Fibroblast of peridontal ligament (primary cell): Measurements from ENCODE around the gene RGS3.

Experiments used
- DNase-seq: peaks from one replicate; pipeline ENCODE4 v3.0.0-alpha.2; 2010; ENCODE audit errors: extremely low read depth

Gene RGS3

DNA sequence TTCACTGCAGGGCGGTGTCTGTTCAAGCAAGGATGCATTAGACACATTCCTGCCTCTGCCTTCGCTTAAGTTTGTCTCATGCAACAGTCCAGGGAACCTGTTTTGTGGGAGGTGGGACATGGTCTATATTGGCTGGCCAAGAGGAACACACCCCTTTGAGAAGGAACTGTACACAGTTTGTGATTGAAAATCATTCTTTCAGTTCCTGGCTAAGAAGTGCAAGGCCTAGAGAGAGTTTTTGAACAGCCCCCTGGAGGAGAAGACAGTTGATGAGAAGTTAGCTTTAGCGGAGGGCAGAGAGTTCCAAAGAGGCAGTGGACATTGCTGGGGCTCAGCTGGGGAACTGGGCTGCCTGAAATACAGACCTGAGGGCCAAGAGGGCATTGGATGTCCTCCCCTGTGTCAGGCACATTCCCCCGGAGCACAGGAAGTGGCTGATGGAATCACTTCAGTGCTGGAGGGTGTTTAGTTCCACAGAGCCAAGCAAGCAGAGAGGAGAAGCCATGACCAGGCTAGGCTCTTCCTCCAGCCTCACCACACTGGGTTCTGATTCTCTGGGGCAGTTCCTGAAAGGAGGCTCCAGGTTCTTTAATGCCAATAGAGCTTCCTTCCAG, 66.6 kb downstream of the RGS3 start:
- no peak for DNase-seq

DNA sequence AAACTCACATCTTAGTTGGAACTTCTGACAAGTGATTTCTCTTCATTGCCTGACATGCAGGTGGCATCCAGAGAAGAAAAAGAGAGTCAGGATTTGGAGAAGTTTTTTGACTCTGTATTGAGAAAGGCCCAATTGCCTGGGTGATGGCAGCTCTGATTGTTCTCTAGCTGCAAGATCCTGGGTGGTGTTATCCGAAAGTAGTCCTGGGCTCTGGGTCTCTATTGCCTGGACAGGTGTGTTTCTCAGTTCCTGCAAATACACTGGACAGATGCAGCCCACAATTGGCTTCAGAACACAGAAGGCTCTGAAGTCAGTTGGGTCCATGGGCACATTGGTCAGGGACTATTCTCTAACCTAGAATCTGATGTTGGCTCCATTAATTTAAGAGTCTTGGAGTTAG, 67.4 kb downstream of the RGS3 start:
- no peak for DNase-seq

DNA sequence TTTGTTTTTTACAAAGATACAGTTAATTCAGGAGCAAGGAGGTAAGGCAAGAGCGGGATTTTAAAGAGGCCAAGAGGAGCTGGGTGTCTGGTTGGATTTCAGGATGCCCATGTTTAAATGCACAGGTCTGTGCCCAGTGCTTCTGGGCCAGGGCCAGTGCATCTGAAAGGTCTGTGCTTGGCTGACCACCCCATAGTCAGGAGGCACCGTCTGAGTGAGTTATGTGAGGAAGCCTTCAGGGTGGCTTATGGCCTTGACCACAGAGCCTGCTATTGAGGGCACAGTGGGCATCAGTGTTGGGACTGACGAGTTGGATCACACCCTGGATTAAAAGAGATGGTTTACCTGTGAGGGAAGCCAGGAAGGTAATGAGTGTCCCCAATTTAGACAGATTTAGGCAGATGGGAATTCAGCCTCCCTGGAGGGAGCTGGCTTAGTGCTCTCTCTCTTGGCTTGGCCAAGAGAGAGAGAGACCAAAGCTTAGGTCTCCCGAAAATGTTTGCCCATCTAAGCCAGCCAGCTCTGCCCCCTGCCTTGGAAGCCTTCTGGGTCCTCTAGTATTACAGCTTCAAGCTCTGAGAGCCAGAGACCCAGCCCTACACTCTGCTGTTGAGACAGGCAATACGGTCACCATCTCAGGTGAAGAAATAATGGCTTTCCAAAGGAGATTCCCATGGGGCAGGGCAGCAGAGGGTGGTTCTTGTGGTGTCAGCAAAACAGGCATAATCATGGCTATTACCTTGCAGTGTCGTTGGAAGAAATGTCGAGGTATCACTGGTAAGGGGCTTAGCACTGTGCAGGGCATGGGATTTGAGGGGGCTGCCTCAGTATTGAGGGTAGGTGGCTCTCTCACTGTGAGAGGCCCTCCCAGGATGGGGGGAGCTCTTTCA, 68.6 kb downstream of the RGS3 start:
- no peak for DNase-seq

DNA sequence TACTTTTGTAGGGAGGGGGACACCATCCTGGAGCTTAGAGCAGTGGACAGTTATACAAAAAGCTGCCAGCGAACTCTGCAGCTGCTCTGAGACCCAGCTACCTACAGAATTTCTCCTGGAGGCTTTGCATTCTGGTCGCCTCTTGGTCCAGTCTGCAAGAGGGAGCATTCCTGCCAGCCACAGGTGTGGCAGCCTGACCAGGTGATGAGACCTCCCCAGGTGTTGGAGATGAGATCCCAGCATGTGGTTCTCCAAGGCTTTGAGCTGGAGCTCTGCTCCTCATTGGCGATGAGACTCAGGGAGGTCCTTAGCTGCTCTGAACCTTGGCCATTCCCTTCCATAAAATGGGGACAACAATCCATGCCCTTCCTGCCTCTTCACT, 69.3 kb downstream of the RGS3 start:
- DNase-seq: no peak

DNA sequence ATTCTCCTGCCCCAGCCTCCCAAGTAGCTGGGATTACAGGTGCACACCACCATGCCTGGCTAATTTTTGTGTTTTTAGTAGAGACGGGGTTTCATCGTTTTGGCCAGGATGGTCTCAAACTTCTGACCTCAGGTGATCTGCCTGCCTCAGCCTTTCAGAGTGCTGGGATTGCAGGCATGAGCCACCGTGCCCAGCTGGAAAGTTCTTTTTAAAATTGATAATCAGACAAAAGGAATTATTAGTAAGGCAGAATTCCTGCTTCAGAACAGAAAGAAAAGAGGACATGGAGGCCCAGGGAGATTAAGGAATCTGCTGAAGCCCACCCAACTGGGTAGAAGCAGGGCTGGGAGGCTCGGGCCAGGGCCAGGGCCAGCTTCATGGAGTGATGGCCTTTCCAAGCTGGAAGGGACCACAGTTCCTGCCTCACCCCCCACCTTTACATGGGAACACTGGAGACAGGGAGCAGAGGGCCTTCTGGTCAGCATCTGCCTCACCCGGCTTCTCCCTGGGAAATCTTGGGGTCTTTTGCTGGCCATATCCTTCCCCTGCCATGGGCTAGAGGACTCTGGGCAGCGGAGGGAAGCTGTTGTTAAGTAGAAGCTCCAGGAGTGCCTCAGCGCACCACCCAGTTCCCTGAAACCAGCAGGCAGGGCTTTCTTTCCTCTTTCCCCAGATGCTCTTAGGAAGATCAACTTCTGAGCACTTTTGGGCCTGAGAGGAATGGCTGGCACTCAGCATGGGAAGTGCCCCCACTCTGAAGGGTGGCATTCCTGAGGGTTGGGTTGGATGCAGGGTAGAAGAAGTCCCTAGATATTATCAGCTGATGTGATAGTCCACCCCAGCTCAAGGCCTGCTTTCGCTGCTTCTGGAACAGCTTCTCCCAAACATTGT, 70.1 kb downstream of the RGS3 start:
- no peak for DNase-seq

DNA sequence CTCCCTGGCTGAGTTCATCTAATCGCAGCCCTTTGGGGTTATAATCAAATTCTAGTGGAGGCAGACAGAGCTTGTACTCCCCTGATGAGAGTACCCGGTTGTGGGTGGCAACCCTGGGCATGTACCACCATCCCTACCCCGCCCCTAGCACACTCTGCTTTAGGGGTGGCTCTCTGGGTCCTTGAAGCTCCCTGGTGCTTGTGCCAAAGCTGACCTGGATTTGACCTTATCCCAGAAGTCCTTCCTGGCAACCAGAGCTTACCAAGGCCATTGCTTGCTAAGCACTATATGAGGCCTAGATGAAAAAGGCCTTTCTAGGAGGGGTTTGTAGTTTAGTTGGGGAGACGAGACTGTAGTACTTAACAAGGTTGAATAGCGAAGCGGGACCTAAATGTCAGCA, 72.2 kb downstream of the RGS3 start:
- no peak for DNase-seq

DNA sequence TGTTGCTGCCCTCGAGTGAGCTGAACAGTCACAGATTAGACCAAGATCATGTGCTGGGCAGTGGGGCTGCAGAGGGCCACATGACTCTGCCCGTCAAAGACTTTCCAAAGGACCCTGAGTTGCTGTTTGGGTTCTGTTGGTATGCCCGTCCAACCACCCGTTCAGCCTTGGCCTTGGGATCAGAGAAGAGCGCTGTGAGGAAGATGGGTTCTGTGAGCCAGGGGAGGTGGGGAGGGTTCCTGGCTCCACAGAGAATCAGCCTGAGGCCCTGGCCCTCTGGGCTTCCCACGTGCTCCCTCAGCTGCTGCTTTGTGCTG, 72.6 kb downstream of the RGS3 start:
- DNase-seq: no peak

DNA sequence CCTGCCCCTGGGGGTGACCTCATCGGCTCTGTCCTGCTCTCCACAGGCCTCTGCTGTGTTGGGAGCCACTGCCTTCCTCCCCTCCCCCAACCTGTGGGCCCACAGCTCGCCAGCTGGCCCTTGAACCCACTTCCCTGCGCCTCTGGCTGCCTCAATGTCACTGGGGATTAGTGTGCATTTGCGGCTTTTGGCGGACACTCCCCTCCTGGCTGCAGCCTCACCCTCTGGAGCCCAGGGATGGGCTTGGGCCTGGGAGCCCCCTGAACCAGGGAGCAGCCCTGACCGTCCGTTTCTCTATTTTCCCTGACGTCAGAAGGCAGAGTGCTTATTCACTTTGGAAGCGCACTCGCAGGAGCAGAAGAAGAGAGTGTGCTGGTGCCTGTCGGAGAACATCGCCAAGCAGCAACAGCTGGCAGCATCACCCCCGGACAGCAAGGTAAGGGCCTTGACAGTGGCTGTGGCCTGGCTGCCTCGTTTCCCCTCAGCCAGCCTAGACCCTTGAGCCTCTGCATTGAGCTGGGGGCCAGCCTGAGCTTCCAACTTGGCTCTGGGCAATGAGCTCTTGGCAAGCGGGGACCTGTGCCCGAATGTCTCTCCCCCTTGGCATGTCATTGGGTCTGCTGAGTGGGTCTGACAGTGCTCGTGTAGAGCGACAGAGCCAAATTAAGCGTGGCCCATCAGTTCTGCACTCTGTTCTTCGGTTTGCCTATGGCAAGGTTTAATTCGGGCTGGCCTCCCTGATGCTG, 73.1 kb downstream of the RGS3 start:
- no peak for DNase-seq

DNA sequence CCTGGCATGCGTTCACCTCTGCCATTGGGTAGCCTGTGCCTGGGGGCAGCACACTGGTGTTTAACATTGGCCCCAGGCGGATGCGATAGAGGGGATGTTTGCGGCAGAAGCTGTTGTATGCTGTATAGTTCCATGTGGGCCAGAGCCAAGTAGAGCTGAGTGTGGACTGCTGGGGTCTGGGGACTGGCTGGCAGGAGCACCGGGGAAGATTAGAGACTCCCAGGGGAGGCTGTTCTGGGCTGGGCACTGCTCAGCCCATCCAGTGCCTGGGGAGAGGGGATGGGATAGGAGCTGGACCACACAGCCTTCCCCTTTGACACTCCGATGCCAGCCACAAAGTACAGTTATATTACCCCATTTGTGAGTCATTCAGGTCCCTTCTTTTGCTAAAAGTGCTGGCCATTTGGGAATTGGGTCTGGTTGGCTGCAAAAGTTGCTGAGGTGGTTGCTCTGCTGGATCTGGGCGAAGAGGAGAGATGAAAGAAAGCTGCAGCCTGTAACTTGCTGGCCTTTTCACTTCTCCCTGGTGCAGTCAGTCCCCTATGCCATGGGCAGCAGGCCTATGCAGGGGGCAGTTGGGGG, 73.8 kb downstream of the RGS3 start:
- no peak for DNase-seq

DNA sequence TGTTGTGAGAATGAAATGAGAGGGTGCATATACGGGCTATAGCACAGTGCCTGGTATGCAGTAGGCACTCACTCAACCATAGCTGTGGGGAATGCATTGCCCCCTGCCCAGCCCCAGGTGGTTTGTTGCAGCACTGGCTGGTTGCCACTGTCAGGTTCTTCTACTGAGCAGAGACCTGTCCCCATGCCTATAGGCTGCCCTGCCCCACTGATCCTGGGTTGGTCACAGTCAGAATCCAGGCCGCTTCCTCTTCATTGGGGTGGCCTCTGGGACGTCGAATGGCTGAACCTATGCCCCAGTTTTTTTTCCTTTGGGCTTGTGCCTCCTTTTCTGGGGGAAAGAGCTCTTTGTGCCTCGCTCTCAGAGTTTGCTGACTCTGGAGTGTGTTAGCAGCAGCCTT, 74.6 kb downstream of the RGS3 start:
- DNase-seq: no peak

DNA sequence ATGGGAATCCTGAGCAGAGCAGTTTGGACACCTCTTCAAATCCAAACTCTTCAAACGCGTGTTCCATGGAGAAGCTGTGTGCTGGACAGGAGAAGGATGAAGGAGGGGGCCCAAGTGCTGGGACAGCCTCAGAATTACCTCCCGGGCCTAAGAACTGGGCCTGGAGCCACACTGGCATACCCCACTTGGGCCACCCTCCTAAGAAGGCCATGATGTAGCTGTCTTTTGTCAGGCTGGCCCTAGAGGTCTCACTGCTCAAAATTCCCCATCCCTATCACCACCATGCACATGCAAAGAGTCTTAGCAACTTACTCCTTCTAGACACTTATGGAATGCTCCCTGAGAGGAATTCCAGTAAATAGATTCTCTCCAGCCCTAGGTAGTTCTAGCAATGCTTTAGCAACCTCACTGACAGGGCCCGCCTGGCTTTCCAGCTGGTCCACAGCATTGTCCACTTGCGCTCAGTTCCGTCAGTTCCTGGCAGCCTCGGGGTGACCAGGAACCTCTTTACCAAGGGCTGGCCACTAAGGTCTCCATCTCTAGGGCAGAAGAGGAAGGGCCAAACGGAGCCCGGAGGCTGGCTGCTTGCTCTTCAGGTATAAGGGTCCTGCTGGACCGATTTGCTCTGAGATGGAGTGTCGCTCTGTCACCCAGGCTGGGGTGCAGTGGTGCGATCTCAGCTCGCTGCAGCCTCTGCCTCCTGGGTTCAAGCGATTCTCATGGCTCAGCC, 75.3 kb downstream of the RGS3 start:
- DNase-seq: no peak

DNA sequence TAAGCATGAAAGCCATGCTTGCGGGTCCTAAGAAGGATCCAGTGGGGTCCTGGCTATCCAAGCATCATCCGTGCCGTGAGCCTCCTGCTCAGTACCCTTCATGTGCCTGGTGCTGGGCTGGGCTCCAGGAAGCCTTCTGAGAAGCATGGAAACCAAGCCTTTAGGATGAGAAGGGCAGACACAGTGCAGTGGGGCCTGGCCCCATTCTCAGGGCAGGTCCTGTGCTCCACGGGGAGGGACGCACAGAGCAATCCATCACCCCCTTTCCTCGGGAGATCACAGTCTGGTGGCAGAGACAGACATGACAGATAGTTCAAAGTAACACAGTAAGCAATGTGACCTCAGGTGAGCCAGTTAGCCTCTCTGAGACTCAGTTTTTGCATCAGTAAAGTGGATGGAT, 76.9 kb downstream of the RGS3 start:
- no peak for DNase-seq

DNA sequence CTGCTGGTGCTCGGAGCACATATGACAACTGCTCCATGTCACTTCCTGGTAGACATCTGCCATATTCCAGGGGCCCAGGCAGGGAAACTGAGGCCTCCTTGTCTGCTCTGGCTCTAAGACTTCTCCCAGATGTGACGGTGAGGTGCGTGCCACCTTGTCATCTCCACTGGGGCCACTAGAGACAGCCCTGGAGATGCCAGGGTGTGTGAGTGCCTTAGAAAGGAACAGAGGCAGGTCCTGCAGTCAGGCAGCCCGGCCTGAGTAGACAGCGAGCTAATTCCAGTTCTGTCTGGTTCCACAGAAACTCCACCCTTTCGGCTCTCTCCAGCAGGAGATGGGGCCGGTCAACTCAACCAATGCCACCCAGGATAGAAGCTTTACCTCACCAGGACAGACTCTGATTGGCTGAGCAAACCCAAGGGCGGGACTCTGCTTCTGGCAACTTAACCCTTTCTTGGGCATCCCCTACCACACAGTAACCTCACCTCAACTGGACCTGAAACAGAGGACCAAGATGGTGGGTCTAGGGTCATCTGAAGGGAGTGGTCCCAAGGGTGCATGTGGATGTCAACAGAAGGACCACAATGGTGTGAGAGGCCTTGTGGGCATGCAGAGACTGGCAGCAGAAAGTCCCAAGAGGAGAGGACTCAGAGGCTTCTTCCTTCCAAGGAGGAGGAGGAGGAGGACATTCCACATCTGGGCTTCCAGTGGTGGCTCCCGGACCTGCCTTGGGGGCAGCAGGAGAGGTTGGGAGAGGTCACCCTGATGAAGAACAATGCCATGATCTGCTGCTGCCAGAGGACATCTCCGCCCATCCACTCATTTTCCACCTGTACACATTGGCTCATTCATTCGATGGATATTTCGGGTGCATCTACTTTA, 77.7 kb downstream of the RGS3 start:
- DNase-seq: peak; percentile 71

DNA sequence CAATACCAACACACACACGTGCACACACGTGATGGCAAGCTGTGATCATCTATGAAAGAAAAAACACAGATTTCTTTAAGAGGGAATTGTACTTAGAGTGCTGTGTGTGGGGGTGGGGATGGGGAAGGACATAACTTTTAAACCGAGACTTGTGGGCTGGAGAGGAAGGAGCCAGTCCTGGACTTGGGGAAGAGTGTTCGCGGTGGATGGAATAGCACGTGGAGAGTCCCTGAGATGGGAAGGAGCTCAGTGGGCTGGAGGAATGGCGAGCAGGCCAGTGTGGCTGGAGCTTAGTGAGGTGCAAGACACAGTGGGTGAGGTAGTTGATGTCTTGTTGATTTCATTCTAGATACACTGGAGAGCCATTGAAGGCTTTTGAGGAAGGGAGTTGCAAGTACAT, 78.5 kb downstream of the RGS3 start:
- DNase-seq: no peak

DNA sequence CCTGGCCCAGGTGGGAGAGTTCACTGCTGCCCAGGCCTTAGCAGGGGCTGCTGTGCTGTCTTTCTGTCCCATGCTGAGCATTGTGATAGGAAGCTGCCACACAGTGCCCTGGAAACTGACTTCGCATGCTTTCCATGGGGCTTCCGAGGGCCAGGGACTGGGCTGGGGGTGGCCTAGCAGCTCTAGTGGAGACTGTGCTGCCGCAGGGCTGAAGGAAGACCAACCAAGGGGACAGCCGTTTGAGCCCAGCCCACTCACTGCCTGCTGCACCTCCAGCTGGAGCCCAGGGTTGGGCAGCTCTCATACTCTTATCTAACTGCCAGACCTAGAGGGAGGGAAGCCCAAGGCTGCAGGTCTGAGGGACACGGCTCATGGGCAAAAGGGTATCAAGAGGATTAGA, 79.2 kb downstream of the RGS3 start:
- no peak for DNase-seq

DNA sequence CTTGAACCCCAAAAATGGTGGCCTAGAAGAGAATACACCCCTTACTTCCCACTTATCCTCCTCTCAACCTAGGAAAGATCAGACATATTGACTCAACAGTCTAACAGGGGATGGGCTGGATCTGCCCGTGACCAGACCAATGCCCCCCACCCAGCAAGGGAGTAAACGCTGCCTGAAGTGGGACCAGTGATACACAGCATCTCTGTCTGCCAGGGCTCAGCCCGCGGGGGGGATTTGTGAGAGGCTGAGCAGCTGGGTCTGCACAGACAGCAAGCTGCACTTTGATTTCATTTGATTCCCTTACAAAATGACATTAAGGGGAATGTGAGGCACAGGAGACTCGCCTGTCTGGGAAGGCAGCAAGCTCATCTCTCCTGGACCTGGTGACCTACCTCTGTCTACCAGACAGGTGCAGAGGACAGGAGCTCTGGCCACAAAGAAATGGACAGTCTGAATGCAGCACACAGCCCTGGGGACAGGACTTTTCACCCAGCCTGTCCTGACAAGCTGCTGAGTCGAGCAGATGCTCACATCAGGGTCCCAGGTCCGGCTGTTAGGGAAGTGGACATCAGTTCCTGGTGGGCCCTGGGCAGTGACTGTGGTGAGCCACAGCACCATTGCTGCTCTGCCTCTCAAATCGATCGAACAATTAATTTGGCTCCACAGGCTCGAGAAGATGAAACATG, 79.9 kb downstream of the RGS3 start:
- no peak for DNase-seq

DNA sequence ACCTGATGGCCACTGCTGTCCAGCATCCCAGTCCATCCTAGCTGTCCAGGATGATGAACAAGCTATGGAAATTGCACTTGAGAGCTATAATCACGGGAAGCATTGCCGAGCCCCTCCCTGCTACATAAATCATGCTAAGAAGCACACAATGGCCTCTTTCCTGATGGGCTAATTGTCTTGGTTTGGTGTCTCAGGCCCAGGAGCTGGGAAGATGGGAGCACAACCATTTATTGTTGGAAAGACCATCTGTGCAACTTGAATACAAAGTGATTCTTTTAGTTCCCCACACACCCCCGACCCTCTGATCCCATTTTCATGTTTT, 80.4 kb downstream of the RGS3 start:
- DNase-seq: no peak

DNA sequence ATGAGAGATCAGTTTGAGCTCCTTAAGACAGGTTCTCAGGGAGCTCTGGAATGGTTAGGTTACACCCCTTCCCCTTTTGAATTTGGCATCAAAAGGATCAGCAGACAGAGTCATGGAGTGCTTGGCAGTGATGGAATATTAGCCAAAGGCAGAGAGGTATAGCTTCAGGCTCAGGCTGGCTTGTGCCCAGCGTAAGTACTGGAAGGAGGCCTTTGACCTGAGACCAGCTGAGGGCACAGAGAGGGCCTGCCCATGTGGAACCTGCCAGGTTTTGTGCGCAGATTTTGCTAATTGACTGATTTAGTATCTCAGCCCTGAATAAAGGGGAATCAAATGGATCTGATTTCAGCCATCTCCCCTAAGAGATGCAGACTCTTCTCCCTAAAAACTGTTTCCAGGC, 81.5 kb downstream of the RGS3 start:
- DNase-seq: no peak

DNA sequence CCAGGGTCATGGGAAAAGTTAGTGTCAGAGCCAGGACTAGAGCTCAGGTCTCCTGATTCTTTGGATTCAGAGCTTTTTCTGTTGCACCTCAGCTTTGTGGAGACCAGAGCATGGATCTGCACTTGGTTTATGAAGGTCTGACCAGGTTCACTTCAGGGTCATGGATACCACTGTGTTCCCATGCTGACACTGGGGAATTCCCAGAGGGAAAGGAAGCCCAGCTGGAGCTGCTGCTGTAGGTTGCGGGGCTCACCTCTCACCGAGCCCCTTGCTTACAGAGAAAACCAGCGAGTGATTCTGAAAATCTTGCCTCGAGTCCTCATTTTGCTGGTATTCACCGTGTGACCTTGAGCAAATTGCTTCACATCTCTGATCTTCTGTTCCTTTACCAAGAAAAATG, 83.0 kb downstream of the RGS3 start:
- no peak for DNase-seq

DNA sequence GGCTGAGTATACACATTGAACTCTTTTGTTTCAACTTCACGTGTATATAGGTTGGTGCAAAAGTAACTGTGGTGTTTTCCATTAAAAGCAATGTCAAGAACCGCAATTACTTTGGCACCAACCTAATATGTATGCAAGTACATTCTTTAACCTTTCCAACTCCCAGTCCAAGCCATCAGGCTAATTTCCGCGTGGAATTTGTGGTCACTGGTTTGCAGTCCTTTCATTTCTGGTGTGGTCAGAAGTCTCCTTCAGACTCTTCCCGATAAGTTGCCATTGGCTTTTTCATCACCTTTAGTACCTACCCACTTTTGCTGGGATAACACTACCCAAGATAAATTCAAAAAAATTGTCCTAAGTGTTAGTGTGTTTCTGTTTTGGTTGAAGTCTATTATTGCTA, 84.0 kb downstream of the RGS3 start:
- DNase-seq: no peak
